HG02981 (cell line): ENCODE data around the gene POU4F2.
"Not testable (repeated sequence)": the region's sequence is repeated elsewhere in the genome, so short reads cannot be mapped to it uniquely, and the experiment has no call there.

ENCODE experiments used
- ATAC-seq: cut with Tn5 transposase; IDR thresholded peaks from one replicate; pipeline ENCODE4 v1.9.1; 2021; ENCODE audit warnings: mild to moderate bottlenecking, moderate library complexity; ENCODE audit not compliant: unreplicated experiment

POU4F2 gene

DNA sequence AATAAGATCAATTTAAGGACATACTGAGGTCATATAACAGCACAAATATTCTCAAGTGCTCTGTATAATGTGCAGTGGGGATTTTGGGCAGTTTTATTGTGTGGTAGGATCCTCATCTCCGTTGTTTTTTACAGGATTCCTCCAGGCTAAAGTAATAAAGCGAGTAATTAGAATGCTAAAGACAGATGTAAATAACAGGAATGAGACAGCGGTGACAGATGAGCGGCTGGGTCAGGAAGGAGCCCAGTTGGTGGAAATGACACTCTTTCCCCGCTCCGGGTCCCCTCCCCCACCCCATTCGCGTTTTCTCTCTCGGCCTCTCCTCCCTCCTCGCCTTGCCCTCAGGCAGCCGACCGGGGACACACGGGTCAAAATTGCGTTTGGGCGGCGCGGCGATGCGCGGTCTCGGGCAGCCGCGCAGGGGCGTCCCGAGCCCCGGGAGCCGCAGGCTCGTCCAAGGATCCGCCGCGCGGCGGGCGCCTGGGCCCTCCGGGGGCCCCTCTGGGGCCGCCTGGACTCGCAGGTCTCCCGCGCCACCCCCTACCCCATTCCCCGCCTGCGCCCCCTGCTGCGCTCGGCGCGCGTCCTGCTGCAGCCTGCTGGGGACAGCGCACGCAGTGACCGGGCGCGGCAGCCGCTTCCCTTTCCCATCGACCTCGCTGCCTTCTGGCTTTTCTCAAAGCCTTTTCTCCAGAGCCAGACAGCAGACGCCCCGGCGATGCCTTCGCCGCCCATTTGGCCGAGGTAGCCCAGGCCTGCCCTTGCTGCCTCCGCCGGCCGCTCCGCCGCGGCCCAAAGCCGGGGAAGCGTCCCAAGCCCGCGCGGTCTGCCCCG is 16.2 kb downstream of the POU4F2 start:
- ATAC-seq = no peak

DNA sequence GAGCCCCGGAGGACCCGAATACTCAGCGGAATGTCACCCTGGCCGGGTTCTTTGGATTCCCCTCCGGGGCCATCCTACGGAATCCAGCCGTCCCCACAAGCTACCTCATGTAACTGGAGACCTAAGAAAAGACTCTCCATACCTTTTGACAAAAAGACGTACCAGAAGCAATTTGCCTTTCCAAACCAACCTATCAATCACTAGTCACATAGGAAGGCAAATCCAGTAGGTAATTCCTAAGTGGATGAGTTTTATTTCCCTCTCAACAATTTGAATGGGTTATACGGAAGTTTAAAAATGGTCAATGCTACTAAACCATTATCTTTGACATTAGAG is 16.8 kb downstream of the POU4F2 start:
- no peak for ATAC-seq

GRCh38 chr4:146661367-146661766 is 22.7 kb downstream of the POU4F2 start:
- ATAC-seq = no peak

DNA sequence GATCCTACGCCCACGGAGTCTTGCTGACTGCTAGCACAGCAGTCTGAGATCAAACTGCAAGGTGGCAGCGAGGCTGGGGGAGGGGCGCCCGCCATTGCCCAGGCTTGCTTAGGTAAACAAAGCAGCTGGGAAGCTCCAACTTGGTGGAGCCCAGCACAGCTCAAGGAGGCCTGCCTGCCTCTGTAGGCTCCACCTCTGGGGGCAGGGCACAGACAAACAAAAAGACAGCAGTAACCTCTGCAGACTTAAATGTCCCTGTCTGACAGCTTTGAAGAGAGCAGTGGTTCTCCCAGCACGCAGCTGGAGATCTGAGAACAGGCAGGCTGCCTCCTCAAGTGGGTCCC is 25.2 kb downstream of the POU4F2 start:
- ATAC-seq = not testable (repeated sequence)

- ATAC-seq = no peak
Measured at GRCh38 chr4:146674829-146675570, 36.3 kb downstream of the POU4F2 start.
